ENCODE data around the gene PRG2.

Gene PRG2

DNA sequence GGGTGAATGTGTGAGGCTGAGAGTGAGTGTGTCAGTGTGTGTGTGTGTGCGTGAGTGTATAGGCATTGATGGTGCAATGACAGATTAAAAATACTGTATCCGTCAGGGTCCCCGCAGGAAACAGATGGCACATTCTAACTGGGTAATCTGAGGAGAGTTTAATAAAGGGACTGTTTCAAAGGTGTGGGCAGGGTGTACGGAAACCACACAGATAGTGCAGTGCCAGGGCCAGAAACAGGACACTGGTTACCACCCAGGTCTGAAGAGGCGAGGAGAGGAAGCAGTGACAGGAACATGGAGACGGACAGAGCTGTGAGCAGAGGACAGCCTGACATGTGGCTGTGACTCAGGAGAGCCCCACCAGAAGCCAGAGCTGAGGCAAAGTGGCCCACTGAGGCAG lies 35.8 kb downstream of the PRG2 start:
- H3K4me3 ChIP-seq (ENCODE audit: low read depth, low read length) = no peak overlapping the region
- no peaks in the 10 kb centered on the region for H3K27me3 ChIP-seq (ENCODE audit: control insufficient read depth, insufficient read depth, low read length)
- no peaks in the 10 kb centered on the region for H3K9me3 ChIP-seq (ENCODE audit: control insufficient read depth, insufficient read depth, low read length)
- H3K4me1 ChIP-seq (ENCODE audit: control insufficient read depth, insufficient read depth, low read length) = peaks cover 10% of the 10 kb centered on the region; the same call in 1 of the 2 replicates
- no peak overlapping the region for H3K9ac ChIP-seq (ENCODE audit: low read depth, low read length)
- no peaks in the 10 kb centered on the region for H3K36me3 ChIP-seq (ENCODE audit: control insufficient read depth, insufficient read depth, low read length)
- H3K27ac ChIP-seq (ENCODE audit: low read depth, low read length) = no peak overlapping the region

DNA sequence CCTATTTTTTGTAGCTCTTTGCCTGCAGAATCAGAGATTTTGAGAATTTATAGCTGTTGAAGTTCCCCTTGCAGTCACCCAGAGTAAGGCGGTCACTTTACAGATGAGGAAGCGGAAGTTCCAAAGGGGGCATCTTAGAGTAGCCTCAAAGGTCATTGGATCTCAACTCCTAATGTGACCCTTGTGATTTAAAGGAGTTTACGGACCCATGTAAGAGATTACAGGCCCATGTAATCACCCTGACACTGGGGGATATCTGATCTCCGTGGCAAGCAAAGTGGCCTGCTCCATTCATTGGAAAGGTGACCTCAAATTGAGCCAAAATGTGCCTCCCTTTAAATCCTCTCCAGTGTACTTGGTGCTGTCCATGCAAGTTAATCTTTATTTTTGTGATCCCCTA lies 36.6 kb downstream of the PRG2 start:
- peaks cover 5% of the 10 kb centered on the region; the same call in 1 of the 2 replicates for H3K4me1 ChIP-seq (ENCODE audit: control insufficient read depth, insufficient read depth, low read length)
- H3K9me3 ChIP-seq (ENCODE audit: control insufficient read depth, insufficient read depth, low read length) = no peaks in the 10 kb centered on the region
- no peak overlapping the region for H3K4me3 ChIP-seq (ENCODE audit: low read depth, low read length)
- no peaks in the 10 kb centered on the region for H3K36me3 ChIP-seq (ENCODE audit: control insufficient read depth, insufficient read depth, low read length)
- H3K9ac ChIP-seq (ENCODE audit: low read depth, low read length) = no peak overlapping the region
- H3K27me3 ChIP-seq (ENCODE audit: control insufficient read depth, insufficient read depth, low read length) = no peaks in the 10 kb centered on the region
- no peak overlapping the region for H3K27ac ChIP-seq (ENCODE audit: low read depth, low read length)

- H3K27ac ChIP-seq (ENCODE audit: low read depth, low read length) = no peak overlapping the region
- no peaks in the 10 kb centered on the region for H3K9me3 ChIP-seq (ENCODE audit: control insufficient read depth, insufficient read depth, low read length)
- no peak overlapping the region for H3K9ac ChIP-seq (ENCODE audit: low read depth, low read length)
- no peaks in the 10 kb centered on the region for H3K36me3 ChIP-seq (ENCODE audit: control insufficient read depth, insufficient read depth, low read length)
- H3K4me3 ChIP-seq (ENCODE audit: low read depth, low read length) = no peak overlapping the region
- H3K27me3 ChIP-seq (ENCODE audit: control insufficient read depth, insufficient read depth, low read length) = no peaks in the 10 kb centered on the region
- H3K4me1 ChIP-seq (ENCODE audit: control insufficient read depth, insufficient read depth, low read length) = peaks cover 5% of the 10 kb centered on the region; the same call in 1 of the 2 replicates
Observed at GRCh38 chr11:57353446-57353845, 37.0 kb downstream of the PRG2 start.

- no peak overlapping the region for H3K9ac ChIP-seq (ENCODE audit: low read depth, low read length)
- H3K27ac ChIP-seq (ENCODE audit: low read depth, low read length) = no peak overlapping the region
- peaks cover 5% of the 10 kb centered on the region; the same call in 1 of the 2 replicates for H3K4me1 ChIP-seq (ENCODE audit: control insufficient read depth, insufficient read depth, low read length)
Observed at GRCh38 chr11:57353036-57353435, 37.4 kb downstream of the PRG2 start.

DNA sequence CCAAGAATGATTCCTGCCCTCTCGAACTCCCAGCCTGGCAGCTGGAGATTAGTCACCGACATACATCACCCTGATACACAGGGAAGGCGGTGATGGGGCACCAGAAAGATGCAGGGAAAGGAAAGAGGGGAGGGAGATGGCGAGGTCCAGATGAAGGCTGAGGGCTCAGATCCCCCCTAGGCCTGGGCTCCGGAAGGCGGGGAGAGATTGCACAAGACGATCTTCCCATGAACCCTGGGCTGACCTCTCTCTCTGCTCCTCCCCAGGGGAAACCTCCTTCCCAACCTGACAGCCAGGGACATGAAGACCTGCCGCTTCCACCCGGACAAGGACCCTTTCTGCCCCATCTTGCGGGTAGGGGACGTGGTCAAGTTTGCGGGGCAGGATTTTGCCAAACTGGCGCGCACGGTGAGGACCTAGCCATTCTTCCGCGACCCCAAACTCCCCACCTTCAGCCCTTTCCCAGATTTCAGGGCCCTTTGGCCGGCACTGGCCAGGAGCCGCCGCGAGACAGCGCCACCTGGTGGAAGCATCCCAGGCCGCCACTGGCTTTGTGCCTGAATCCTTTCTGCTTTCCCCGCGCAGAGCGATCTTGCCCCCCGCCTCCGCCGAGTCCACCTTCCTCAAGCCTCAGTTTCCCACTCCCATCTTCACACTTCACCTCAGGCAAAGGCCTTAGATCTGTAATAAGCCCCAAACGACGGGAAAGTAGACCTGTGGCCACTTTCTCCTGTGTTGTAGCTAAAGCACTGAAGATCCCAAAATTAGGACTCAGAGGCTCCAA lies 40.8 kb downstream of the PRG2 start:
- Histone ChIP-seq H3K9ac (ENCODE audit: low read depth, low read length) (no peak overlapping the region), H3K9me3 (ENCODE audit: control insufficient read depth, insufficient read depth, low read length) (no peaks in the 10 kb centered on the region), H3K4me3 (ENCODE audit: low read depth, low read length) (peak overlapping the region; percentile 54)

More at GRCh38 chr11:57353036-57353435, 37.4 kb downstream of the PRG2 start:
- no peaks in the 10 kb centered on the region for H3K9me3 ChIP-seq (ENCODE audit: control insufficient read depth, insufficient read depth, low read length)
- H3K36me3 ChIP-seq (ENCODE audit: control insufficient read depth, insufficient read depth, low read length) = no peaks in the 10 kb centered on the region
- peaks cover 1% of the 10 kb centered on the region; the same call in 1 of the 2 replicates for H3K27me3 ChIP-seq (ENCODE audit: control insufficient read depth, insufficient read depth, low read length)
- H3K4me3 ChIP-seq (ENCODE audit: low read depth, low read length) = no peak overlapping the region

DNA sequence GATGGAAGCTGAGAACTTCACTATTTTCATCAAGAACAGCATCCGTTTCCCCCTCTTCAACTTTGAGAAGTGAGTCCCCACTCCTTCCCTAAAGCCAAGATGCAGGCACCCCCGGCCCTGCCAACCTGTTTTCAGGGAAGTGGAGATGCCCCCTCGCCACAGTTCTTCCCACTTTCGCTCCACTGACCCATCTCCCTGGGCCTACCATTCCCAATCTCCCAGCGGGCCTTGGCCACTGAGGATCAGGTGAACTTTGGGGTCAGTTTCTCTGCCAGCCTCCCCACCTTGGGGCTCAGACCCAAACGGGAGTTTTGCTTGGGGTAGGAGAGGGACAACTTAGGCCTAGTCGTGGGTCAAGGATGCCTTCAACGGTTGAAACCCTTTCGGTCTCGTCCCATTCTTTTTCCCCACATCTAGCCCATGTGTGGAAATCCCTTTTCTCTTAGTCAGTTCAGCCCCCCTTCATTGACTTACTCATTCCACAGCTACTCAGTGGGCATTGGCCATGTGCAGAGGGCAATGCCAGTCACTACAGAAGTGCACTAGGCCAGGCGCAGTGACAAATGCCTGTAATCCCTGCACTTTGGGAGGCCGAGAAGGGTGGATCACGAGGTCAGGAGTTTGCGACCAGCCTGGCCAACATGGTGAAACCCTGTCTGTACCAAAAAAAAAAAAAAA lies 41.7 kb downstream of the PRG2 start:
- H3K27ac ChIP-seq (ENCODE audit: low read depth, low read length) = no peak overlapping the region
- no peak overlapping the region for H3K4me3 ChIP-seq (ENCODE audit: low read depth, low read length)
- H3K9ac ChIP-seq (ENCODE audit: low read depth, low read length) = no peak overlapping the region
- H3K4me1 ChIP-seq (ENCODE audit: control insufficient read depth, insufficient read depth, low read length) = peaks cover 10% of the 10 kb centered on the region
- H3K9me3 ChIP-seq (ENCODE audit: control insufficient read depth, insufficient read depth, low read length) = no peaks in the 10 kb centered on the region
- H3K27me3 ChIP-seq (ENCODE audit: control insufficient read depth, insufficient read depth, low read length) = peaks cover 11% of the 10 kb centered on the region; the same call in 1 of the 2 replicates
- no peaks in the 10 kb centered on the region for H3K36me3 ChIP-seq (ENCODE audit: control insufficient read depth, insufficient read depth, low read length)

More for the DNA sequence above, 40.8 kb downstream of the PRG2 start:
- Histone ChIP-seq H3K27me3 (ENCODE audit: control insufficient read depth, insufficient read depth, low read length) (peaks cover 10% of the 10 kb centered on the region; the same call in 1 of the 2 replicates), H3K4me1 (ENCODE audit: control insufficient read depth, insufficient read depth, low read length) (peaks cover 8% of the 10 kb centered on the region), H3K27ac (ENCODE audit: low read depth, low read length) (no peak overlapping the region), H3K36me3 (ENCODE audit: control insufficient read depth, insufficient read depth, low read length) (no peaks in the 10 kb centered on the region)

- Histone ChIP-seq H3K27ac (ENCODE audit: low read depth, low read length) (no peak overlapping the region), H3K9me3 (ENCODE audit: control insufficient read depth, insufficient read depth, low read length) (no peaks in the 10 kb centered on the region), H3K4me1 (ENCODE audit: control insufficient read depth, insufficient read depth, low read length) (peaks cover 13% of the 10 kb centered on the region), H3K27me3 (ENCODE audit: control insufficient read depth, insufficient read depth, low read length) (peaks cover 11% of the 10 kb centered on the region; the same call in 1 of the 2 replicates), H3K4me3 (ENCODE audit: low read depth, low read length) (no peak overlapping the region), H3K36me3 (ENCODE audit: control insufficient read depth, insufficient read depth, low read length) (no peaks in the 10 kb centered on the region), H3K9ac (ENCODE audit: low read depth, low read length) (no peak overlapping the region)
Observed at GRCh38 chr11:57348052-57348451, 42.4 kb downstream of the PRG2 start.

- H3K9me3 ChIP-seq (ENCODE audit: control insufficient read depth, insufficient read depth, low read length) = no peaks in the 10 kb centered on the region
- H3K36me3 ChIP-seq (ENCODE audit: control insufficient read depth, insufficient read depth, low read length) = no peaks in the 10 kb centered on the region
- H3K27me3 ChIP-seq (ENCODE audit: control insufficient read depth, insufficient read depth, low read length) = peaks cover 11% of the 10 kb centered on the region; the same call in 1 of the 2 replicates
- H3K4me3 ChIP-seq (ENCODE audit: low read depth, low read length) = no peak overlapping the region
- no peak overlapping the region for H3K9ac ChIP-seq (ENCODE audit: low read depth, low read length)
- H3K27ac ChIP-seq (ENCODE audit: low read depth, low read length) = no peak overlapping the region
- H3K4me1 ChIP-seq (ENCODE audit: control insufficient read depth, insufficient read depth, low read length) = peaks cover 16% of the 10 kb centered on the region
Observed at GRCh38 chr11:57347336-57347735, 43.1 kb downstream of the PRG2 start.

DNA sequence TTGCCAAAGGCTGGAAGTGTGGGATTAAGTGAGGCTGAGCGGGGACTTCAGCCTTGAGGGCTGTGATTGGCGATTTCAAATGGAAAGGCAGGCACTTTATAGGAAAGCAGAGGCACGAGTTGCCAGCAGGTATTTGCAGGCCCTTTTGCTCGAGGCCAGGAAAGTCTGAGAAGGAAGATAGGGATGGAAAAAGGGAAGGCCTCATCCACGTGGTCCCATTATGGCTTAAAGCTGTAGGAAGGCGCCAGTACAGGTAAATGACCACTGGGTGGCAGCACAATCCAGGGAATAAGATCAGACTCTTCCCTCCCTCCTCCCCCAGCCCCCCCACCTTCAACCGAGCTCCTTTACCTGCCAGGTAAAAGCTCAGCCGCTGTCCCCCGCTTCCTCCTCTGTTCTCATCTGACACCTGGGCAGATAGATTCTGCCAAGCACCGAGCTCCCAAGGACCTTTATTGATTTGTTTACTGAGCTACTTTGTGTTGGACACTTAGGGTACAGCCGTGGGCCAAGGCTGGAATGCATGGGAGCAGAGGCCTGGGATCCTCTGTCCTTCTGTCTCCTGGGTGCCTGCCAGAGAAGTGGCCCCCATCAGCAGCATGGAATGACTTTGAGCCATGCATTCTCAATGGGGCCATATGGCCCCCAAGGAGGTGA lies 44.8 kb downstream of the PRG2 start:
- Histone ChIP-seq H3K4me3 (ENCODE audit: low read depth, low read length) (no peak overlapping the region), H3K9ac (ENCODE audit: low read depth, low read length) (peak overlapping the region; percentile 16; the same call in 1 of the 2 replicates), H3K27ac (ENCODE audit: low read depth, low read length) (no peak overlapping the region), H3K4me1 (ENCODE audit: control insufficient read depth, insufficient read depth, low read length) (peaks cover 16% of the 10 kb centered on the region), H3K27me3 (ENCODE audit: control insufficient read depth, insufficient read depth, low read length) (peaks cover 19% of the 10 kb centered on the region; the same call in 1 of the 2 replicates), H3K36me3 (ENCODE audit: control insufficient read depth, insufficient read depth, low read length) (no peaks in the 10 kb centered on the region), H3K9me3 (ENCODE audit: control insufficient read depth, insufficient read depth, low read length) (no peaks in the 10 kb centered on the region)

DNA sequence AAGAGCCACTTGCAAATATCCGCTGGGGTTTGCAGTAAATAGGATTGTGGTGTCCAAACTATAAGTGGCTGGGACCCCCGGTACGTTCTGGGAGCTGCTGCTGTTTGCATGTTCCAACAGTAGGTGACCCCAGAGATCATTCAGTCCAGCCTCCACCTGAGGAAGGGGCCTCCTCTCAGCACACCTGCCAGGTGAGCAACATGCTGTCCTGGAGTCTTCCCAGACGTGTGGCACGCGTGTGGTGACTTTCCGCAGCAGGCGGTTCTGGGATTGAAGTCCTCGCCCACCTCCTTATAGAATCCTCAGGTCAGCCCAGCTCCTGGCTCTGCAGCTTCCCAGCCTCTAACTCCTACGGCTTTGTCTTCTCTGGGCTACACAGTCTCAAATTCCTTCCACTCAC lies 45.6 kb downstream of the PRG2 start:
- Histone ChIP-seq H3K9me3 (ENCODE audit: control insufficient read depth, insufficient read depth, low read length) (no peaks in the 10 kb centered on the region), H3K9ac (ENCODE audit: low read depth, low read length) (no peak overlapping the region), H3K36me3 (ENCODE audit: control insufficient read depth, insufficient read depth, low read length) (no peaks in the 10 kb centered on the region), H3K4me1 (ENCODE audit: control insufficient read depth, insufficient read depth, low read length) (peaks cover 23% of the 10 kb centered on the region), H3K27ac (ENCODE audit: low read depth, low read length) (no peak overlapping the region), H3K4me3 (ENCODE audit: low read depth, low read length) (no peak overlapping the region), H3K27me3 (ENCODE audit: control insufficient read depth, insufficient read depth, low read length) (peaks cover 22% of the 10 kb centered on the region; the same call in 1 of the 2 replicates)

Data from HUES48 (cell line).